Dermis microvascular lymphatic vessel endothelial cell (primary cell): ENCODE results near the gene TNRC6B. TPM values are rescaled to one million over a fixed set of nuclear protein-coding genes. Genes with fewer than 3 reads are reported as not detected.
A peak's percentile ranks its signal among the peaks of the same experiment; 100 is the strongest.
"Not testable (repeated sequence)": the region's sequence is repeated elsewhere in the genome, so short reads cannot be mapped to it uniquely, and the experiment has no call there.

Experiments used
- DNase-seq, 2 donors: peaks; one replicate each; pipeline versions ENCODE4 v3.0.0 to v3.0.0-alpha.2; 2010; ENCODE audit warnings: low read depth in 2 of 2
- total RNA-seq: library from RNA; depleted of rRNA; stranded (reverse); fragments of >200 nt; gene quantifications from 2 replicates; pipeline ENCODE4 v1.2.1, GENCODE V29; 2014

The TNRC6B gene
- total RNA-seq, 1 donor from 2014 or later: 12.6 TPM

DNA sequence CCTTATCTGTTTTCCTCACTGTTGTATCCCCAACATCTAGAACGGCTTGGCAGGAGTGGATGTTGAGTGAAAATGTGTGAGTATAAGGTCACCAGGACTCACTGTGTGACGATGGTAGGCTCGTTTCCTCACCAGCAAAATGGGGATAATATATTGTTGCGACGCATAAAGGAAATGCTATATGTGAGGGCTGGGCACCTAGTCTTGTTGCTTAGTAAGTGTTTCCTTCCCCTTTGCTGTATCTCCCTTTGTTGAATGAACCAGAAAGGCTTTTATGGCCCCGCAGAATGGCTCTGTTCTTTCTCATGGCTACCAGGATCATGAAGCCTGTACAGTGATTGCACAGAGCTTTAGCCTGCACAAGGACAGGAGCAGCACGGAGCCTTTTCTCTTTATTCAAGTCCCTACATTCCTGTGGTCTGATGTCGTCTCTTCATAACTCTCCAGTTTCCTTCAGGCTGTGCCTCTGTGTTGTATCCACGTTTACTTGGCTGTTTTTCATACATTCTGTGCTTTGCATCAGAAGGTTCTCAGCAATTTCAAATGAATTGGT is 5.4 kb downstream of the TNRC6B start:
- peak; percentile 73 to 92 for DNase-seq

DNA sequence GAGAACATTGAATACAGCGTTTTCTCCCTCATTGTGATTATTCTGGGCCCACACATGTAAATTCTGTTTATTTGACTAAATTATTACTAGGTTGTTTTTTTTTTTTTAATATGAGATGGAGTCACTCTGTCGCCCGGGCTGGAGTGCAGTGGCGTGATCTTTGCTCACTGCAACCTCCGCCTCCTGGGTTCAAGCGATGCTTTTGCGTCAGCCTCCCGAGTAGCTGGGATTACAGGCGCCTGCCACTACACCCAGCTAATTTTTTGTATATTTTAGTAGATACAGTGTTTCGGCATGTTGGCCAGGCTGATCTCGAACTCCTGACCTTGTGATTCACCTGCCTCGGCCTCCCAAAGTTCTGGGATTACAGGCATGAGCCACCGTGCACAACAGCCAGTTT is 5.9 kb downstream of the TNRC6B start:
- DNase-seq: not testable (repeated sequence)

DNA sequence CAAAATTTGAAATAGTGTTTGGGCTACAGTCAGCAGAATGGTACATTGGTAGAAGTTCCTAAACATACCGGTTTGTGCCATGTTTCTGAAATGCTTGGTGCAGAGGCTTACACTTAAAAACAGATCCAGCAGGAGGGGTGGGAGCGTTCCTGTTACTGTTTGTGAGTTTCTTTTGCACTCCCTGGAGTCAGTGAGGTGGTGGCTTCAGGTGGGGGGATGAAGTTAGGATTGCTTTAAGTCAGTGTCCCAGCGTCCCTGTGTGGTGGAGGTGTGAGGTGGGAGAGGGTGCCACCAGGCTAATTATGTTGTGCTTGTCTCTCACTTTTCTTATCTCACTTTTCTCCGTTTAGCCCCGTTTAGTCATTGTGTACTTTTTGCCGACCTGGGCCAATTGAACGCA is 9.7 kb downstream of the TNRC6B start:
- DNase-seq: no peak

DNA sequence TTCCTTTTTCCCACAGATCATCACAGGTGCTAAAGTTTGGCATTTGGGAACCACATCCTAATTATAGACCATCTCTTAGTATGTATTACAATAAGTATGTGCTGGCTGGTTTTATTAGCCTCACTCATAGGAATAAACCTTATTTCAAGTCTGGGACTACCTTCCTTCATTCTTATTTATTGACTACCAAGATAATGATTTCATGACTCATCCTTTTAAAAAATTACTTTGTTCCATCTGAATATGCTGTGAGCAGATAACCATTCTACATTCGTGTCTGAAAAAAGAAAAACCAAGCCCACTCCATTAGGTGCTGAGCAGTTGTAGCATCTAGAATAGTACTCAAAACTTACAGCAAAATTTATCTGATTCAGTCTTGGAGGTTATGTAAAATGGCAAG is 12.3 kb downstream of the TNRC6B start:
- no peak for DNase-seq

DNA sequence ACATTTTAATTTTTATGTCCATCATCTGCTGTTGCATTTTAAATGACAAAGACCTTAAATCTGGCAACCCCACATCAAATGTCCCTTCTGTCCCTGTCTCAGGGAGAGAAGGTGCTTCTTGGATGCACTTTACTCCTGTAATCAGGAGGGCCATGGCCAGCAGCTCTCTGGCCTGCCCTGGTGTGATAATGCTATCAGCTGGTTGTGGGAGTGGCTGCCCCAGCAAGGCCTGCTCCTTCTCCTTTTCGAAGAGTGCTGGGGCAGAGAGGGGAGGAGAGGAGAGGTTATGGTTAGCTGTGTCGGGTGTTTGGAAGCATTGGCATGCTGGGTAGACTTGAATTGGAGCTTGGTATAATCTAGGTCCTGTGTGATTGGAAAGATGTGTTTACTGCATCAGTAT is 12.8 kb downstream of the TNRC6B start:
- DNase-seq: no peak

DNA sequence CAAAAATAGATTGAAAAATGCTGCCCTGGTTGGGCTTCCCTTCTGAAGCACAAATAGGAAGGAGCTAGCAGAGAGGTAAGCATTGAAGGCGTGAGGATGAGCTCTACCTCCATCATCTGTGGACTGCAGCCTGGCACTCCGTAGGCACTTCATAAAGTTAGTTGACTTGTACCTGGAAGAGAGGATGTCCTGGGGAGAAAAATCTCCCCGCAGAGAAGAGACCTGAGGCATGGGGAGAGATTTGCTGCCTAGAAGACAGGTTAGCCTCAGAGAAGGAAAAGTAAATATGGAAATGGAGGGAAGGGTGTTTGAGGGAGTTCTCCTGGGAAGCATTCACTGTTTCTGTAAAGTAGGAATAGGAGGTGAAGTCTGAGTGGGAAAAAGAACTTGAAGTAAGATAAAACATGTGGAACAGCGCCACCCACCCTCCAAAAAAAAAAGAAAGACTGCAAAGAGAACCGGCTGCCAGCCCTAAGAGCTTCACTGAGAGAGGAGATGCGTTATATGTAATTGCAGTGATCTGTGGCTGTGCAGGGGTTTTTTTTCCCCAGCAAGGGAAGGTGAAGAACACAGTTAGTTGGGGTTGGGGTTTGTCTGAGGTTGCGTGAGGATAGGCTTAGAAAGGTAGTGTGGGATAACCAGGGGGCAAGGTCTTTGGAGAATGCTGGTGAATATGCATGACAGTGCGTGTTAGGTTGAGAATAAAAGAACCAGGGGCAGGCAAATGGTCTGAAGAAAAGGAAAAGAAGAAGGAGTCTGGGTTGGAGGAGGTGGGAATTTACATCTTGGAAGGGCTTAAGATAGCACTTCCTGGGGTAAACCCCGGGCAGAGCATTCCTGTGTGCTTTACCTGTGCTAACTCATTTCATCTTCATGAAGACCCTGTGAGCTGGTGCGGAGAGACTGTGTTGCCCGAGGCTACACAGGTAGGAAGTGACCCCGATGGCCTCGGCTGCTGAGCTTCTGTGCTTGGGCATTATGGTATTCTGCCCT is 16.0 kb downstream of the TNRC6B start:
- DNase-seq: peak in 1 of 2 donors; percentile 52

DNA sequence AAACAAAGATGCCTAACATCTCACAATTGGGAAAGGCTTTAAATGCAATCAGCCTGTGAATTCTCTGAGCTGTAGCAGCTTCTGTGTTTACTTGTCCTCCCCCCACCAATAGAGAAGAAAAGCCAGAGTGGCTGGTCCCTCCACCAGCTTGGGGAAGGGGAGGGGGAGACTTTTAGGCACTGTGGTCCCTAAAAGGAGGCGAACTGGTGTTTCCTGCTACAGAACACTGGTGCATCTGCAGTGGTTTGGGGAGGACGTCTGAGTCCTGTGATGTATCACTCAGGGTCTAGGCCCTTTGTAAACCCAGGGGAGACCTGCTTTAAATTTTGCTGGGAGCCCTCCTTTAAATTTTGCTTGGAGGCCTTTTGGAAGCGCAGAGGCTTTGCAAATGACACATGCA is 16.9 kb downstream of the TNRC6B start:
- DNase-seq: no peak

DNA sequence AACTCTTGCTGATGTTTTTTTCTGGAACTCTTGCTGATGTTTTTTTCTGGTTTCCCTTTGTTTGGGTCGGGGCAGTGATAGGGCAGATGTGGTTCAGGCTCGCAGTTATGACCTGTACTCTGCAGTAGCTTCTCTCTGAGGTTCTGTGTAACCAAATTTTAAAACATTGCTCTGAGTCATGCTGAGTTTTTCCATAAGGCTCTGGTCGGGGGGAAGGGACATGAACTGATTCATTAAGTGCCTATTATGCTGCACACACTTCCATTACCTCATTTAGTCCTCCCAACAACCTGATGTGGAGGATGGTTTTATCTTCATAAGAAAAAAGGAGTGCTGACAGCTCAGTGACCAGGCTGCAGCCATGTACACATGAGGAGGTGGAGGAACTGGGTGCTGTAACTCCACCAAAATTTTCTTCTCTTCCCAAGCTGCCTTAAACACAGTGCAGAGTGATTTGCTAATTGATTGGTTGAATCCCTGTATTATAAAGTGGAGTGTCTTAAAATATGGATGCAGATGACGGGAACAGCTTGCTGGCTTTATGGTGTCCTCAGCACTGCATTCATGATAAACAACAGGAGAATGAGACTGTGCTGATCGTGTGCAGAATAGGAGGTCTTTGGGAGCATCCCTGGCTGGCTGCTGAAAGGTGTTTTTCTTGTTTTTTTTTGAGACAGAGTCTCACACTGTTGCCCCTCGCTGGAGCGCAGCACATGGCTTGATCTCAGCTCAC is 19.1 kb downstream of the TNRC6B start:
- DNase-seq: peak; percentile 73 to 79

DNA sequence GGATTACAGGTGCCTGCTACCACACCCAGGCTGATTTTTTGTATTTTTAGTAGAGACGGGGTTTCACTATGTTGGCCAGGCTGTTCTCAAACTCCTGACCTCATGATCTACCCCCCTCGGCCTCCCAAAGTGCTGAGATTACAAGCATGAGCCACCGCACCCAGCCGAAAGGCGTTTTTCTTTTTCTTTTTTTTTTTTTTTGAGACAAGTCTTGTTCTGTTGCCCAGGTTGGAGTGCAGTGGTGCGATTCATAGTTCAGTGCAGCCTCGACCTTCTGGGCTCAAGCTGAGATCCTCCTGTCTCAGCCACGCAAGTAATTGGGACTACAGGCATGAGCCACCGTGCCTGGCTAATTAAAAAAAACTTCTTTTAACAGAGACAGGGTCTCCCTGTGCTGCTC is 19.7 kb downstream of the TNRC6B start:
- DNase-seq: not testable (repeated sequence)

DNA sequence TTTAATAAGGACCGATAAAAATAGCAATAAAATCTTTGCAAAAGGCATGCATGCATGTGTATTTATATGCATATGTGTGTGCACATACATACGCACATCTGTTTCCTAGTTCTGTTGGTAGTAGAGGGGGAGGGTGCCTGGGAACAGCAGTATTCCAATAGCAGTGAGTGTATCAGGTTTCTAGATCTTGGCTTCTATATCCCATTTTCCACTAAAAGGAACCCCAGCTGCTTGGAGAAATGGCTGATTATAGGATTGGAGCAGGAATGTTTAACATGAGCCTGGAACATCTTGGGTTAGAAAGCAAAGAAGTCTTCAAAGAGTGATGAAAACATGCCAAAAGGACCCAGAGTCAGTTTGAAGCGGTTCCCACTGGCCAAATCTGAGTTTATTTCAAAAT is 21.0 kb downstream of the TNRC6B start:
- DNase-seq: no peak

DNA sequence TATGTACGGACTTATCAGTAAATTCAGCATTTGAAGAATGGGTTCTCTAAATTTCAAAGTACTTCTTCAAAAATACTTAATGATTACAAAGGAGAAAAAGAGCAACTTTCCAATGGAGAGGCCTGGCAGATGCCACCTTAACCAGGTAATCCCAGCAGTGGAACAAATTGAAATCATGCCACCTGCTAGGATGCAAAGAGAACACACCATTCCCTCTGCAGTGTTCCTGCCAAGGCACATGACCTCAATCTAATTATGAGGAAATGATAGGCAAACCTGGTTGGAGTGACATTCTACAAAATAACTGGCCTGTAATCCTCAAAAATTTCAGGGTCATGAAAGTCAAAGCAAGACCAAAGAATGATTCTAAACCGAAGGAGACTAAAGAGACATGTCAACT is 21.5 kb downstream of the TNRC6B start:
- DNase-seq: no peak

DNA sequence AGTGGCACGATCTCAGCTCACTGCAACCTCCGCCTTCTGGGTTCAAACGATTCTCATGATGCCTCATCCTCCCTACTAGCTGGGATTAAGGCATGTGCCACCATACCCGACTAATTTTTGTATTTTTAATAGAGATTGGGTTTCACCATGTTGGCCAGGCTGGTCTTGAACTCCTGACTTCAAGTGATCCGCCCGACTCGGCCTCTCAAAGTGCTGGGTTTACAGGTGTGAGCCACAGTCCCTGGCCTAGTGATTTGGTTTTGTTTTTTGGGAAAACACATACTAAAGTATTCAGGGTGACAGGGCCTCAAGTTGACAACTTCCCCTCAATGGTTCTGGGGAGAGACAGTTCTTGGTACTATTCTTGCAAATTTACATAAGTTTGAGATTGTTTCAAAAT is 22.1 kb downstream of the TNRC6B start:
- DNase-seq: no peak

DNA sequence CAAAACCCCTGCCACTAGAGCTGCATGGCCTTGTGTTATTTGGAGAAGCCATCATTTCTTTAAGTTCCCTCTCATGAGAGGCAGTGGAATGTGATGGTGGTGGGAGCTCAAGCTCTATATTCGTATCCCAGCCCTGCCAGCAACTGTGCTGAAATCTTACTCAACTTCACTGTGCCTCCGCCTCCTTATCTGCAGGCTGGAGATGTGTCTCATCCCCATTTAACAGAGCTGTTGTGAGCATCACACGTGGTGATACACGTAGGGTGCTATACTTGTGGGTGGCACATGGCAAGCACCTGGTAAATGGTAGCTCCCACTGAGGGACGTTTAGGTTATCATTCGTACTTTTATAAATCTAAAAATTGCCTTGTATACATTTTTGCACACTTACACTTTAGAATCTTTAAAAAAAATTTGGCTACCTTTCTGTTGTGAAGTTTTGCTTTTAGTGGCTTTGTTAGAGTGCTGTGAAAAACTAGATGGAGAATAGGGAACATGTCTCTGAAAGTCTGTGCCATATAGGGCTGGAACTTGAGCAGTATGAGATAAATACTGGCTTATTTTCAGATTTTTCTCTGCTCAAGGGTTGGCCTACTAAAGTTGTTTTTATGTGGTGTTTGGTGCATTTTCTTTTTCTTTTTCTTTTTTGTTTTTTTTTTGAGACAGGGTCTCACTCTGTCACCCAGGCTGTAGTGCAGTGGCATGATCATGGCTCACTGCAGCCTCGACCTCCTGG is 23.2 kb downstream of the TNRC6B start:
- DNase-seq: no peak

DNA sequence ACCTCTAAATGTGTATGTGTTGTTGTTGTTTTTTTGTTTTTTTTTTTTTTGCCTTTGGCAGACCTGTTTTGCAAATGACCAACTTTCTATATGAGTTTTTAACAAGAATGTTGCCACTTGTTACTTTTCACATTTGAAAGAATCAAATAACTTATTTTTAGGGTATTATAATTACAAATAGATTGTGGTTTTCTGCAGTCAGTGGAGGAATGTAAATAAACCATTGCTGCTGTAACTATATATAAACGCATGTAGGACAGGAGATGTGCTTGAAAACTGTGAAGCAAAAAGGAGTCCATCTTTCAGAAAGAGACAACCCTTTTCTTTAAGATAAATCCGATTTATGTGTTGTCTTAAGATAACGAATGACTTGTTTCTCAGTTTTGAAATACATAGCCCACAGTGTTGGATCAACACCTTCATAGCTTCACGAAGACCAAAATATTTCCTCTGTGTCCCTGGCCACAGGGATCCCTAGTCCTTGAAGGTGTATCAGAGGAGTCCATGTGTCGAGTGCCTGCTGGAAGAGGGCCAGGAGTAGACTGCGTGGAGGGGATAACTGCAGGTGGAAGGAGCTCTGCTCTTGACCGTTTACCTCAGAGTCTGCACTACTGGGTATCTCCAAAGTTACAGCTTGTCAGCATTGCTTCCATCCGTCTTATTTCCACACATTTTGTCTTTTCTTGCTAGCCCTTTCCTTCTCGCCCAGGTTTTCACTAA is 24.7 kb downstream of the TNRC6B start:
- DNase-seq: no peak

DNA sequence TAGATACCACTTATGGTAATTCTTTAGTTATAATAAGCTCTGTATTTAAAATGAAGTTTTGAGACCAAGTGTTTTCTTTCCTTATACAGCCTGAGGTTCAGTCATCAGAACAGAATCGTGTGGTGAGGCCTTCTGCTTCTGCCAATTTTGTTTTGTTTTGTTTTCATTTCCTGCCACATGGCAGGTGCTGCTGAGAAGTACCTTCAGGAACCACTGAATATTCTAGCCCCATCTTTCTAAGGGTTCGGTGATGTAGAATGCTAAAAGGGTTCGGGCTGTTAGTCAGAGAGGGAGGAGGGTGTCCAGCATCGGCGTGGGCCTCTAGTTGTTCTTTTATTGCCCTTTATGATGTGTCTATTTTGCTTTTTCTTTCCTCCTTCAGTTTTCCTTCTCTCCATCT is 25.8 kb downstream of the TNRC6B start:
- peak in 1 of 2 donors; percentile 21 for DNase-seq

DNA sequence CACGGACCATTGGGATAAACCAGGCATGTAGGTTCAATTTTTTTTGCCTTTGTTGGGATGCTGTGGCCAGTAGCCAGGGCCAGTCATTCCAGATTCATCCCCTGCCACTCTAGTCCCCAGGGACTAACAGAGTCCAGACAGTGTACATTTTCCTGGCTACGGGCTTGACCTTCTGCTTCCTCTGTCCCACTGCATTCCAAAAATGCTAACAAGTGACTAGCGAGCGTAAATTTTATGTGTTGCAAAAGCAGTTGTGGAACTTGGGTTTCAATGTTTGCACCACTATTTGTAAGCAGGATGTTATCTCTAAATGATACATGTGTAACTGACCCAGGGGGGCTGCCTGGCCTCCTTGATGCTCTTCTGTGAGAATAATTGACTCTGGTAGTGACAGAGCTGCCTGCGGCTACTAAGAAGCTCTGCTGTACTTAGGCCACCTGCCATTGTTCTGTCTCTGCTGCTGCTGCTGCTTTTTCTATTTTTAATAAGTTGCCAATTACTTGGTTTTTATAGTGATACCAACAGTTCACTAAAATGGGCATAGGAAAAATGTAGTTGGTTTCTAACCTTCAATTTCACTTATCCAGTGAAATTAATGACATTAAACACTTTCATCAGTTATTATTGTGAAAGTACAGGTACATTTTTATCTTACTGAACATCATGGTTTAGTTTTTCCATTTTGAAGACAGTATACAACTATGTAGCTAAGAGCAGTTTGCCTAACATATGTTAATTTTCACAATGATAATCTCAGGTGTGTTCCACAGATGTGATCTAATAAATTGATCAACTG is 26.8 kb downstream of the TNRC6B start:
- peak; percentile 53 to 73 for DNase-seq

DNA sequence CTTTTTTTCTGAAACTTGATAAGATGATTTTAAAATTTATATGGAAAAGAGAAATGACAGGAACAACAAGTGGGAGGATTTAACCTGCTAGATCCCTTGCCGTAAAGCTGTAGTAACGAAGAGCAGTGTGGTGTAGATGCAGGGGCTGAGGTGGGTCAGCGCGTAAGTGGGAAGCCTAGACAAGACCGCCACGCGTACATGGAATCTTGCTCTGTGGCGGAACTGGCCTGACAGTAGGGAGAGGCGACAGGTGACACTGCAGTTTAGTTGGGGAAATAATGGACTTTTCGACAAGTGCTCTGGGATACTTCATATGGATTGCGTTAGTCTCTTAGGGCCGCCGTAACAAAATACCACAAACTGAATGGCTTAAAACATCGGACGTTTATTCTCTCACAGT is 28.8 kb downstream of the TNRC6B start:
- no peak for DNase-seq

DNA sequence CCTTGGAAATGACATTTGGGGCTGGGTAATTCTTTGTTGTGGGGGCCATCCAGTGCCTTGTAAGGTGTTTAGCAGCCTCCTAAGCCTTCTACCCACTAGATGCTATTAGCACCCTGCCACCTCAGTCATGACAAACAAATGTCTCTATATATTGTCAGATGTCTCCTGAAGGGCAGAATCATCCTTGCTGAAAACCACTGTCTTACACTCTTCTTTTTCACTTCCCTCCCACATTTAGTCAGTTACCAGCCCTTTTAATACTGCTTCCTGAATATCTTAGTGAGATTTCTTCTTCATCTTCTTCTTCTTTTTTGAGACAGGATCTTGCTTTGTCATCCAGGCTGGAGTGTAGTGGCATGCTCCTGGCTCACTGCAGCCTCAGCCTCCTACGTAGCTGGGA is 33.1 kb downstream of the TNRC6B start:
- no peak for DNase-seq

DNA sequence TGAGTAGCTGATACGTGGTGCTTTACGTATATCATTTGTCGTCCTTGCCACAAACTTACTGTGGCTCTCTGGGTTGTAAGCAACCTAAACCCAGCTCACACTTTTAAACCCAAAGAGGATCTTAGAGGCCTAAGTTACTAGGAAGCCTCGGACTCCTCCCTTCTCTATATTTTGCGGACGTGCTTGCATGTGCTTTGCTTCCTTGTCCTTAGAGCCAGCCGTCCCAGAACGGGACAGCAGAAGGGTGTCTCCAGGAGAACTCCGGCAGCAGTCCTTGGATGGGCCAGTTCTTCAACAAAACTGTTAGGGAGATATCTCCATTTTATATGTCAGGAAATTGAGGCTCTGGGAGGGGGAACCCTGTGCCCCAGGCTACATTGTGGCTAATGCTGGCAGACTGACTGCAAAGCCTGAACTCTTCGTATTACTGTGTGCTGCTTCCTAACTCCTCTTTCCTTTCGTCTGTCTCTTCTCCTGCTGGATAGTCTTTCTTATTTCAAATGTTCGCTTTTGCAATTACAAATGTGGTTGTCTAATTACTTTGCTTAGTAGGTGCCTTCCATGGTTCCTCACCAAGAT is 33.8 kb downstream of the TNRC6B start:
- no peak for DNase-seq

DNA sequence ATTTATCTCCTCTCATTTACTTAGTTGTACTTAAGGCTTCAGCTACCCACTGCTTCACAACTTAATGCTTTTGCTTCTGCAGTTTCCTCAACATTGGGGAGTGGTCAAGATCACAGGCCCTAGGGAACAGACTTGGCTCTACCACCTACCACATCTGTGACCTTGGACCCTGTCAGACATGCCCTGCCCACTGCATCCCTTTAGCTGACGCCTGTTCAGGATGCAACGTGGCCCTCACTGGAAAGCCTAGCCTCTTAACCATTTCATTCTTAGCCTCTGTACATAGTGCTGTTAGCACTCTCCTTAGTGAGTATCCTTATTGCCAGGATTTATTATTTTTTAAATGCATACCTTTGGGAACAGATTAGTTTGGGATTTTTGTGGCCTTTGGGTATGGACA is 34.4 kb downstream of the TNRC6B start:
- DNase-seq: no peak
